OCI-LY1 (cell line): ENCODE results near the gene GCLM.
"Not testable (repeated sequence)": the region's sequence is repeated elsewhere in the genome, so short reads cannot be mapped to it uniquely, and the experiment has no call there.

Experiments used
- H2AFZ ChIP-seq: fragments of 200-600 bp; sonication (generic), shearing (Covaris generic); 2 replicates; pipeline ENCODE4 v1.6.0; 2014; ENCODE audit warnings: antibody characterized with exemption, mild to moderate bottlenecking, low read length
- H3F3A ChIP-seq: fragments of 200-600 bp; sonication (generic), shearing (Covaris generic); 2 replicates; pipeline ENCODE4 v1.6.0; 2014; ENCODE audit warnings: mild to moderate bottlenecking, antibody characterized with exemption, low read length, moderate library complexity; ENCODE audit not compliant: insufficient read depth
- H3K27ac ChIP-seq: fragments of 200-600 bp; sonication (generic); 2 replicates; pipeline ENCODE4 v1.5.1; 2014; ENCODE audit warnings: low read length, mixed run types, mild to moderate bottlenecking, low read depth; ENCODE audit not compliant: poor library complexity, severe bottlenecking
- H3K27me3 ChIP-seq: fragments of 200-600 bp; sonication (generic); 2 replicates; pipeline ENCODE4 v1.6.0; 2014; ENCODE audit warnings: antibody characterized with exemption, mild to moderate bottlenecking, low read length, moderate library complexity; ENCODE audit not compliant: insufficient read depth
- H3K36me3 ChIP-seq: fragments of 200-600 bp; sonication (generic); 2 replicates; pipeline ENCODE4 v1.6.1; 2014; ENCODE audit warnings: mild to moderate bottlenecking, antibody characterized with exemption, low read length, moderate library complexity, mixed read lengths; ENCODE audit not compliant: insufficient read depth
- H3K4me1 ChIP-seq: fragments of 200-600 bp; sonication (generic); 2 replicates; pipeline ENCODE4 v1.5.1; 2014; ENCODE audit warnings: mild to moderate bottlenecking, low read length, moderate library complexity; ENCODE audit not compliant: insufficient read depth, severe bottlenecking
- H3K4me2 ChIP-seq: fragments of 200-600 bp; sonication (generic), shearing (Covaris generic); 2 replicates; pipeline ENCODE4 v1.6.1; 2014; ENCODE audit warnings: low read length
- H3K4me3 ChIP-seq: fragments of 200-600 bp; sonication (generic); 2 replicates; pipeline ENCODE4 v1.5.1; 2014; ENCODE audit warnings: low read length, low read depth, mild to moderate bottlenecking, mixed read lengths; ENCODE audit not compliant: poor library complexity, severe bottlenecking
- H3K79me2 ChIP-seq: fragments of 200-600 bp; shearing (Covaris generic); 2 replicates; pipeline ENCODE4 v1.6.1; 2016; ENCODE audit warnings: mixed run types, low read length, mixed read lengths; ENCODE audit not compliant: insufficient read depth
- H3K9ac ChIP-seq: fragments of 200-600 bp; sonication (generic), shearing (Covaris generic); 2 replicates; pipeline ENCODE4 v1.6.1; 2014; ENCODE audit warnings: mild to moderate bottlenecking, low read length, mixed read lengths
- H3K9me2 ChIP-seq: fragments of 200-600 bp; sonication (generic), shearing (Covaris generic); 2 replicates; pipeline ENCODE4 v1.6.1; 2014; ENCODE audit warnings: low read depth, mild to moderate bottlenecking, low read length, mixed read lengths
- H3K9me3 ChIP-seq: fragments of 200-600 bp; shearing (Covaris generic); 2 replicates; pipeline ENCODE4 v1.6.1; 2014; ENCODE audit warnings: low read length, mixed read lengths
- H4K20me1 ChIP-seq: fragments of 200-600 bp; sonication (generic), shearing (Covaris generic); 2 replicates; pipeline ENCODE4 v1.6.0; 2016; ENCODE audit warnings: mild to moderate bottlenecking, low read length; ENCODE audit not compliant: insufficient read depth
- CTCF ChIP-seq: fragments of 200-600 bp; sonication (generic), shearing (Covaris generic); IDR thresholded peaks from 2 replicates; pipeline ENCODE4 v1.5.1; 2017; ENCODE audit warnings: mild to moderate bottlenecking, antibody characterized with exemption, low read length, moderate library complexity, mixed read lengths
- EZH2 ChIP-seq: fragments of 200-600 bp; sonication (generic), shearing (Covaris generic); IDR thresholded peaks from 2 replicates; pipeline ENCODE4 v1.8.0; 2017; ENCODE audit warnings: borderline replicate concordance, mixed run types, mild to moderate bottlenecking, antibody characterized with exemption, low read length, moderate library complexity, mixed read lengths

GCLM gene

DNA sequence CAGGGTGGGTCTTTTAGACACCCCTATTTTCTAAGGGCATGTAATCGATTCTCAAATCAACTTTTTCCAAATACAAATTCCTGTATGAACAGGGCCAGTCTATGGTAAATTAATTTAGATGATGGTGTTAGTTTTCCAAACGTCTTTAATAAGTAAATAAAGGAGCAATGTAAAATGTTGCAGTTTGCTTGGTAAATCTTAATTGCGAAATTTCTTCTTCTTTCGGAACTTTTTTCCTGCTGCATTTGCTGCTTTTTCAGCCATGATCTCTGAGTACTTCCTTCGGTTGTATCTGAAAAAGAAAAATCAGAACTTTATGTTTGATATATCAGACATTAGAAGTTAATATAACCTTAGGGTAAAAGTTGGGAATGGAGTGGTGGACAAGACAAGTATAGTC lies 39.6 kb downstream of the GCLM start:
- H3F3A ChIP-seq = no peaks in the 10 kb centered on the region
- no peak overlapping the region for H3K4me2 ChIP-seq
- H3K27me3 ChIP-seq = no peaks in the 10 kb centered on the region
- no peaks in the 10 kb centered on the region for H4K20me1 ChIP-seq
- H3K4me3 ChIP-seq = no peak overlapping the region
- H3K27ac ChIP-seq = no peak overlapping the region
- H2AFZ ChIP-seq = no peak overlapping the region
- H3K79me2 ChIP-seq = no peaks in the 10 kb centered on the region
- no peaks in the 10 kb centered on the region for H3K4me1 ChIP-seq
- no peaks in the 10 kb centered on the region for H3K9me2 ChIP-seq
- H3K9me3 ChIP-seq = no peaks in the 10 kb centered on the region
- no peak overlapping the region for H3K9ac ChIP-seq
- peaks cover 68% of the 10 kb centered on the region for H3K36me3 ChIP-seq
- TF ChIP-seq CTCF = no peak
- TF ChIP-seq EZH2 = no peak

DNA sequence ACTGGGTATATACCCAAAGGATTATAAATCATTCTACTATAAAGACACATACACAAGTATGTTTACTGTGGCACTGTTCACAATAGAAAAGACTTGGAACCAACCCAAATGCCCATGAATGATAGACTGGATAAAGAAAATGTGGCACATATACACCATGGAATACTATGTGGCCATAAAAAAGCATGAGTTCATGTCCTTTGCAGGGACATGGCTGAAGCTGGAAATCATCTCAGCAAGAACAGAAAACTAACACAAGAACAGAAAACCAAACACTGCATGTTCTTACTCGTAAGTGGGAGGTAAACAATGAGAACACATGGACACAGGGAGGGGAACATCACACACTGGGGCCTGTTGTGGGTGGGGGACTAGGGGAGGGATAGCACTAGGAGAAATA lies 40.7 kb downstream of the GCLM start:
- not testable (repeated sequence) for H3K4me3 ChIP-seq, H3F3A ChIP-seq, H3K9me3 ChIP-seq, H4K20me1 ChIP-seq, H3K9ac ChIP-seq, H3K4me1 ChIP-seq, H3K27ac ChIP-seq, H3K79me2 ChIP-seq, H2AFZ ChIP-seq, H3K27me3 ChIP-seq, H3K9me2 ChIP-seq, H3K4me2 ChIP-seq
- H3K36me3 ChIP-seq = peaks cover 56% of the 10 kb centered on the region

DNA sequence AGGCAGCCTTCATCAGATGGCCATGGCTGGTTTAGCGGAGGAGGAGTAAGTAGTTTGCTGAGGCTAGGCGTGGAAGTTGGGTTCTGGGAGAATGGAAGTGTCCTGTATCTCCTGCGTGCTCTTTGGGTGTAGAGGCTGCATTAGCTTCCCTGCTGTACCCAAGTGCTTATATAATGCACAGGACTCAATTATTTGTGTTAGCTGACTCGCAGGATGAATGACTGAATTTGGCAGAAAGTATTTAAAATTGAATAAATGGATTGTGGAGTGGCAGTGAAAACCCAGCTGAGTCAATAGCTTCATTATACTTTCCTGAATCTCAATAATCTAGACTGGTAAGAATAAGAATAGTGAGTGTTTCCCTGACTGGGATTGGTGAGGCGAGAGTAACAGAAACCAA lies 44.0 kb downstream of the GCLM start:
- H3K9ac ChIP-seq = no peak overlapping the region
- H3K4me1 ChIP-seq = no peaks in the 10 kb centered on the region
- H4K20me1 ChIP-seq = no peaks in the 10 kb centered on the region
- H3K4me3 ChIP-seq = no peak overlapping the region
- H3K27me3 ChIP-seq = no peaks in the 10 kb centered on the region
- no peaks in the 10 kb centered on the region for H3K9me2 ChIP-seq
- H3K79me2 ChIP-seq = no peaks in the 10 kb centered on the region
- H3K9me3 ChIP-seq = no peaks in the 10 kb centered on the region
- H3K36me3 ChIP-seq = peaks cover 26% of the 10 kb centered on the region
- H3K4me2 ChIP-seq = no peak overlapping the region
- H3K27ac ChIP-seq = no peak overlapping the region
- TF ChIP-seq CTCF = no peak
- no peak for TF ChIP-seq EZH2
- no peaks in the 10 kb centered on the region for H3F3A ChIP-seq
- H2AFZ ChIP-seq = no peak overlapping the region

DNA sequence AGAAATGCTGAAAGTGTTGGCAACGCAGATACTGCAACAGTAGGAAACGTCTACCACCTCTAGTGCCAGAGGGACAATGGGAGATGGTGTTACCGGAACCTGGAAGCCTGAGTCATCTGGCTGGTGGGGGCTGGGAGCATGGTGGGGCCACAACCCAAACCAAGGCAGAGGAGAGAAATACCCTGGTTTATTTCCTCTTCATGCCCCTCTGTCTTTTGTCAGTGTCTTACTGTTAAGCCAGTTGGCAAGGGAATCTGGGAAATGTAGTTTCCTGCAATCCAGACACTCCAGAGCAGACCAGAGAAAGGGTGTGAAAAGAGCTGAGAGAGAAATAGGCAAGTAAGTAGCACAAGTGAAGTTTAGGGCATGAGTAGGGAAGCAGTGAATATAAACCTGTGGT lies 45.1 kb downstream of the GCLM start:
- Histone ChIP-seq H3K36me3 (peaks cover 16% of the 10 kb centered on the region), H3K79me2 (no peaks in the 10 kb centered on the region), H3K9me3 (no peaks in the 10 kb centered on the region), H4K20me1 (no peaks in the 10 kb centered on the region), H3K4me3 (no peak overlapping the region), H2AFZ (no peak overlapping the region), H3K9ac (no peak overlapping the region), H3K4me1 (no peaks in the 10 kb centered on the region), H3K27ac (no peak overlapping the region), H3K4me2 (no peak overlapping the region), H3K27me3 (no peaks in the 10 kb centered on the region), H3F3A (no peaks in the 10 kb centered on the region), H3K9me2 (no peaks in the 10 kb centered on the region)
- TF ChIP-seq EZH2 = no peak

- H2AFZ ChIP-seq, H3K4me3 ChIP-seq, H3K27me3 ChIP-seq, H3F3A ChIP-seq, H3K9ac ChIP-seq, H3K9me2 ChIP-seq, H4K20me1 ChIP-seq, H3K79me2 ChIP-seq, H3K36me3 ChIP-seq, H3K27ac ChIP-seq, H3K4me1 ChIP-seq, H3K4me2 ChIP-seq, H3K9me3 ChIP-seq: not testable (repeated sequence)
These were observed 51.6 kb downstream of the GCLM start for GRCh38 chr1:93857653-93858052.

- not testable (repeated sequence) for H3K79me2 ChIP-seq, H3F3A ChIP-seq, H3K4me3 ChIP-seq, H3K4me2 ChIP-seq, H3K9ac ChIP-seq, H3K27ac ChIP-seq, H3K9me2 ChIP-seq, H2AFZ ChIP-seq, H3K36me3 ChIP-seq, H3K27me3 ChIP-seq, H4K20me1 ChIP-seq, H3K9me3 ChIP-seq, H3K4me1 ChIP-seq
These were observed 53.2 kb downstream of the GCLM start for GRCh38 chr1:93855983-93856382.
